ENCODE data around the gene PTGIS. TPM values are rescaled to one million over a fixed set of nuclear protein-coding genes. Genes with fewer than 3 reads are reported as not detected.
A peak's percentile ranks its signal among the peaks of the same experiment; 100 is the strongest.

The PTGIS gene
- total and polyA plus RNA-seq, 5 experiments from 2014 or later: not detected

GRCh38 chr20:49608752-49609670, 41.1 kb upstream of the PTGIS start:
- peak; percentile 42 to 78 (median 70) for DNase-seq
- peak overlapping the region in 4 of 10 donors; percentile 9 to 71 (median 38) for H3K27ac Mint-ChIP-seq
- H3K27me3 Mint-ChIP-seq: peaks cover 6 to 24% (median 8%) of the 10 kb centered on the region in 5 donors
- peak overlapping the region; percentile 48 to 79 (median 70) for H3K4me3 Mint-ChIP-seq
- H3K36me3 Mint-ChIP-seq: no peaks in the 10 kb centered on the region
- peaks cover 7 to 20% (median 16%) of the 10 kb centered on the region in 4 donors for H3K4me1 Mint-ChIP-seq
- peak; percentile 85 to 88 for ATAC-seq
- POLR2A ChIA-PET: no interaction called here
- H3K9me3 Mint-ChIP-seq: no peaks in the 10 kb centered on the region

GRCh38 chr20:49607568-49607967, 39.6 kb upstream of the PTGIS start:
- no peaks in the 10 kb centered on the region for H3K9me3 Mint-ChIP-seq
- ATAC-seq: no peak
- H3K27ac Mint-ChIP-seq: no peak overlapping the region
- peaks cover 7 to 20% (median 16%) of the 10 kb centered on the region in 4 donors for H3K4me1 Mint-ChIP-seq
- POLR2A ChIA-PET: no interaction called here
- H3K36me3 Mint-ChIP-seq: no peaks in the 10 kb centered on the region
- H3K27me3 Mint-ChIP-seq: peaks cover 6 to 24% (median 9%) of the 10 kb centered on the region in 5 donors
- DNase-seq: no peak
- no peak overlapping the region for H3K4me3 Mint-ChIP-seq

GRCh38 chr20:49603209-49603627, 35.3 kb upstream of the PTGIS start:
- no peak for DNase-seq

GRCh38 chr20:49602345-49603208, 34.6 kb upstream of the PTGIS start:
- Mint-ChIP-seq H3K36me3 (no peaks in the 10 kb centered on the region), H3K4me3 (no peak overlapping the region), H3K9me3 (no peaks in the 10 kb centered on the region), H3K27me3 (peaks cover 0 to 9% (median 2%) of the 10 kb centered on the region in 5 donors), H3K4me1 (no peaks in the 10 kb centered on the region), H3K27ac (no peak overlapping the region)
- DNase-seq: no peak
- POLR2A ChIA-PET: no interaction called here
- no peak for ATAC-seq

More at GRCh38 chr20:49603209-49603627, 35.3 kb upstream of the PTGIS start:
- H3K9me3 Mint-ChIP-seq: no peaks in the 10 kb centered on the region
- peaks cover 0 to 1% (median under 1%) of the 10 kb centered on the region in 4 donors for H3K4me1 Mint-ChIP-seq
- no peak overlapping the region for H3K27ac Mint-ChIP-seq
- ATAC-seq: no peak
- POLR2A ChIA-PET: no interaction called here
- H3K4me3 Mint-ChIP-seq: no peak overlapping the region
- no peaks in the 10 kb centered on the region for H3K36me3 Mint-ChIP-seq
- H3K27me3 Mint-ChIP-seq: peaks cover under 1 to 12% (median 3%) of the 10 kb centered on the region in 5 donors

GRCh38 chr20:49601153-49601924, 33.4 kb upstream of the PTGIS start:
- peaks cover 0 to 2% (median 0%) of the 10 kb centered on the region in 4 donors for H3K4me1 Mint-ChIP-seq
- POLR2A ChIA-PET: no interaction called here
- no peaks in the 10 kb centered on the region for H3K9me3 Mint-ChIP-seq
- no peak overlapping the region for H3K4me3 Mint-ChIP-seq
- H3K27me3 Mint-ChIP-seq: peaks cover 0 to 9% (median 2%) of the 10 kb centered on the region in 5 donors
- ATAC-seq (no peak), DNase-seq (no peak)
- H3K36me3 Mint-ChIP-seq: no peaks in the 10 kb centered on the region
- H3K27ac Mint-ChIP-seq: no peak overlapping the region

GRCh38 chr20:49599746-49600113, 31.8 kb upstream of the PTGIS start:
- Mint-ChIP-seq H3K4me1 (peaks cover 0 to 18% (median 2%) of the 10 kb centered on the region in 4 donors), H3K27me3 (peaks cover 0 to 17% (median 2%) of the 10 kb centered on the region in 5 donors), H3K36me3 (no peaks in the 10 kb centered on the region), H3K4me3 (no peak overlapping the region), H3K27ac (peak overlapping the region in 1 of 10 donors; percentile 40), H3K9me3 (no peaks in the 10 kb centered on the region)
- POLR2A ChIA-PET: no interaction called here
- DNase-seq (no peak), ATAC-seq (no peak)

GRCh38 chr20:49597825-49598395, 30.0 kb upstream of the PTGIS start:
- no peak overlapping the region for H3K27ac Mint-ChIP-seq
- POLR2A ChIA-PET: no interaction called here
- ATAC-seq (no peak), DNase-seq (no peak)
- no peaks in the 10 kb centered on the region for H3K36me3 Mint-ChIP-seq
- H3K4me3 Mint-ChIP-seq: no peak overlapping the region
- H3K9me3 Mint-ChIP-seq: no peaks in the 10 kb centered on the region
- peaks cover 0 to 31% (median 8%) of the 10 kb centered on the region in 5 donors for H3K27me3 Mint-ChIP-seq
- H3K4me1 Mint-ChIP-seq: peaks cover 0 to 35% (median 9%) of the 10 kb centered on the region in 4 donors

GRCh38 chr20:49595811-49596561, 28.0 kb upstream of the PTGIS start:
- DNase-seq (no peak), ATAC-seq (no peak)
- H3K4me1 Mint-ChIP-seq: peaks cover 0 to 40% (median 9%) of the 10 kb centered on the region in 4 donors
- POLR2A ChIA-PET: no interaction called here
- H3K27ac Mint-ChIP-seq: peak overlapping the region in 3 of 10 donors; percentile 56 to 81 (median 65)
- peak overlapping the region in 3 of 10 donors; percentile 17 to 76 (median 49) for H3K4me3 Mint-ChIP-seq
- H3K36me3 Mint-ChIP-seq: no peaks in the 10 kb centered on the region
- peaks cover 0 to 41% (median 16%) of the 10 kb centered on the region in 5 donors for H3K27me3 Mint-ChIP-seq
- no peaks in the 10 kb centered on the region for H3K9me3 Mint-ChIP-seq

GRCh38 chr20:49595346-49595745, 27.4 kb upstream of the PTGIS start:
- no peaks in the 10 kb centered on the region for H3K9me3 Mint-ChIP-seq
- H3K4me1 Mint-ChIP-seq: peaks cover 0 to 42% (median 10%) of the 10 kb centered on the region in 4 donors
- DNase-seq (no peak), ATAC-seq (no peak)
- H3K4me3 Mint-ChIP-seq: peak overlapping the region in 3 of 10 donors; percentile 19 to 76 (median 49)
- POLR2A ChIA-PET: no interaction called here
- H3K27ac Mint-ChIP-seq: peak overlapping the region in 5 of 10 donors; percentile 16 to 81 (median 65)
- peaks cover 0 to 37% (median 16%) of the 10 kb centered on the region in 5 donors for H3K27me3 Mint-ChIP-seq
- no peaks in the 10 kb centered on the region for H3K36me3 Mint-ChIP-seq

GRCh38 chr20:49594931-49595315, 27.0 kb upstream of the PTGIS start:
- Mint-ChIP-seq H3K27me3 (peaks cover 0 to 33% (median 16%) of the 10 kb centered on the region in 5 donors), H3K36me3 (no peaks in the 10 kb centered on the region), H3K4me3 (peak overlapping the region in 2 of 10 donors; percentile 19 to 76), H3K9me3 (peaks cover 0 to 4% (median 0%) of the 10 kb centered on the region in 9 donors), H3K4me1 (peaks cover 0 to 46% (median 12%) of the 10 kb centered on the region in 4 donors), H3K27ac (peak overlapping the region in 3 of 10 donors; percentile 56 to 69 (median 65))
- no peak for DNase-seq
- POLR2A ChIA-PET: no interaction called here
- no peak for ATAC-seq
